ENCODE data around the gene NEK6. TPM values are rescaled to one million over a fixed set of nuclear protein-coding genes. Genes with fewer than 3 reads are reported as not detected.

Gene NEK6
- total RNA-seq, 2 donors from 2014 or later, result 24.0 to 43.6 TPM

DNA sequence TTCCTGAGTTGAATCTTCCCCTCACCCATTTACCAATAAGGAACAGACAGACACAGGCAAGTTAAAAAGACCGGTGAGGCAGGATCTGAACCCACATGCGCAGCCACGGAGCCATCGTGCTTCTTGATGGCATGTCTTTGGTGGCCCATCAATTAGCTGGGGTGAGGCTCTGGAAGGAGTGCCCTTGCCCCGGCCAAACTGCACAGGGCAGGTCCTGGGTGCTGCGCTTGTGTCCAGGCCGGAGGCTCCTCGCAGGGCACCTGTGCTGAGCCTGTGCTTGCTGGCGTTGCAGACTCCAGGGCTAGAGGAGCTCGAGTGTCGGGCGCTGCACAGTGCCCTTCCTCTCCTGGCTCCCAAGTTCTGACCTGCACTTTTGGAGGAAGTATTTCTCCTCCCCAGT, 91.1 kb downstream of the NEK6 start:
- Histone ChIP-seq H3K4me3 (no peak overlapping the region), H3K27me3 (replicated peaks; ENCODE audit: insufficient read depth) (no peaks in the 10 kb centered on the region), H3K4me1 (ENCODE audit: control insufficient read depth in 1 of 2, low read depth in 2 of 2) (no peaks in the 10 kb centered on the region), H3K27ac (no peak overlapping the region), H3K9me3 (no peaks in the 10 kb centered on the region), H3K36me3 (peaks cover 49% of the 10 kb centered on the region)
- TF ChIP-seq CTCF (IDR thresholded peaks at IDR 0.05), result no peak
- no peak for ATAC-seq (ENCODE audit: insufficient number of reproducible peaks, low FRiP score, low read depth)
- no peak for DNase-seq (ENCODE audit: low spot score)

- no peak for ATAC-seq (ENCODE audit: insufficient number of reproducible peaks, low FRiP score, low read depth)
- H3K4me3 ChIP-seq, result no peak overlapping the region
- no peak for DNase-seq (ENCODE audit: low spot score)
- H3K4me1 ChIP-seq (ENCODE audit: control insufficient read depth in 1 of 2, low read depth in 2 of 2), result no peaks in the 10 kb centered on the region
- no peaks in the 10 kb centered on the region for H3K9me3 ChIP-seq
- peaks cover 50% of the 10 kb centered on the region for H3K36me3 ChIP-seq
- H3K27ac ChIP-seq, result no peak overlapping the region
- no peaks in the 10 kb centered on the region for H3K27me3 ChIP-seq (replicated peaks; ENCODE audit: insufficient read depth)
- TF ChIP-seq CTCF (IDR thresholded peaks at IDR 0.05), result no peak
Measured at GRCh38 chr9:124349267-124349666, 91.5 kb downstream of the NEK6 start.

DNA sequence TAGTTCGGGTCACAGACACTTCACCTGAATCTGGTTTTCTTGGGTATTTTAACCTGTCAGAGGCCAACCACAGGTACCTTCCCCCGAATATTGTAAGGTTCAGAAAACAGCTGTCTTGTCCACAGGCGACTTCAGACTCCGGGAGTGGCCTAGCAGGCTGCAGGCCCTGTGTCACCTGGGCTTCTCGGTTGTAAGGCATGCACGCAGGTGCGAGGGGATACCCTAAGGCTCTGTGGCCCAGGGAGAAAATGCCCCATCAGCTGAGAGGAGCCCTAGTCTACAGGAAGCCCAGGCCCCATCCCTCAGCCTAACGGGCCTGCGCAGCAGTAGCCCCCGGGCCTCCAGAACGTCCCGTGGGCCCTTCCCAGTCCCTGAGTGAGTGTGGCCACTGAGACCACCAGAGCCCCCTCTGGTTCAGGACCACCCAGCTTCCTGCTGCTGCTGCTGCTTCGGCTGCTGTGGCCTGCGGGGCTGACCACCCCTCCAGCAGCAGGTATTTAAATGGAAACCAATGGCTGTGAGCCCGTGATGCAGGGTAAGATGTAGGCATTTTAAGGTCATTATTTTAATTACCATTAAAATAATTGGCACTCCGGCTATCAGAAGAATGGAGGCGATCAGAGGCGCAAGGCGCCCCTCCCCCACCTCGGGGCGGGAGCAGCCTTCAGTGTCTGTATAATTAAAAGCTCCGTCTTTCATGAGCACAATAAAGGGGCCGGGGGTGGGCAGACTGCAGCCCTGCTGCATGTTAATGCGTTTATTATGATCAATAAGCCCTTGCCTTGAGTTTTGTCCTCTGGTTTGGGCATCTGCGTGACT, 92.1 kb downstream of the NEK6 start:
- ATAC-seq (ENCODE audit: insufficient number of reproducible peaks, low FRiP score, low read depth), result no peak
- H3K27ac ChIP-seq, result no peak overlapping the region
- H3K4me3 ChIP-seq, result no peak overlapping the region
- no peaks in the 10 kb centered on the region for H3K27me3 ChIP-seq (replicated peaks; ENCODE audit: insufficient read depth)
- TF ChIP-seq CTCF (IDR thresholded peaks at IDR 0.05), result no peak
- H3K9me3 ChIP-seq, result no peaks in the 10 kb centered on the region
- no peak for DNase-seq (ENCODE audit: low spot score)
- H3K36me3 ChIP-seq, result peaks cover 50% of the 10 kb centered on the region
- no peaks in the 10 kb centered on the region for H3K4me1 ChIP-seq (ENCODE audit: control insufficient read depth in 1 of 2, low read depth in 2 of 2)

DNA sequence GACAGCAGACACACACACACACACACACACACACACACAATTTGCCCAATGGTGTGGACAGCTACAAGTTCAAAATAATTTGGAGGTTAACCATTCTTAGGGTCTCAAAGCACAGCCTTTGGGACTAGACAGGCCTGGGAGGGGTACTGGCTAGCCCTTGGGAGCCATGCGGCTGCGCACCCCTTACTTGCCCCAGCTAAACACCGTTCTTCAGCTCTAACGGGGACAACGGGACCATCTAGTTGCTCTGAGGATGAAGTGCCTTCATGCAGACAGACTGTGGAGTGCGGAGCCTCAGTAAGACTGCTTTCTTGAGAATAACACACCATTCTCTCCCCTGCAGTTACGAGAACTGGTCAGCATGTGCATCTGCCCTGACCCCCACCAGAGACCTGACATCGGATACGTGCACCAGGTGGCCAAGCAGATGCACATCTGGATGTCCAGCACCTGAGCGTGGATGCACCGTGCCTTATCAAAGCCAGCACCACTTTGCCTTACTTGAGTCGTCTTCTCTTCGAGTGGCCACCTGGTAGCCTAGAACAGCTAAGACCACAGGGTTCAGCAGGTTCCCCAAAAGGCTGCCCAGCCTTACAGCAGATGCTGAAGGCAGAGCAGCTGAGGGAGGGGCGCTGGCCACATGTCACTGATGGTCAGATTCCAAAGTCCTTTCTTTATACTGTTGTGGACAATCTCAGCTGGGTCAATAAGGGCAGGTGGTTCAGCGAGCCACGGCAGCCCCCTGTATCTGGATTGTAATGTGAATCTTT, 92.9 kb downstream of the NEK6 start:
- Histone ChIP-seq H3K9me3 (no peaks in the 10 kb centered on the region), H3K4me1 (ENCODE audit: control insufficient read depth in 1 of 2, low read depth in 2 of 2) (no peaks in the 10 kb centered on the region), H3K27ac (no peak overlapping the region), H3K27me3 (replicated peaks; ENCODE audit: insufficient read depth) (no peaks in the 10 kb centered on the region), H3K36me3 (peaks cover 52% of the 10 kb centered on the region), H3K4me3 (no peak overlapping the region)
- TF ChIP-seq CTCF (IDR thresholded peaks at IDR 0.05), result no peak
- no peak for ATAC-seq (ENCODE audit: insufficient number of reproducible peaks, low FRiP score, low read depth)
- DNase-seq (ENCODE audit: low spot score), result no peak

- no peaks in the 10 kb centered on the region for H3K4me1 ChIP-seq (ENCODE audit: control insufficient read depth in 1 of 2, low read depth in 2 of 2)
- H3K36me3 ChIP-seq, result peaks cover 44% of the 10 kb centered on the region
- no peak overlapping the region for H3K27ac ChIP-seq
- TF ChIP-seq CTCF (IDR thresholded peaks at IDR 0.05), result no peak
- DNase-seq (ENCODE audit: low spot score), result no peak
- no peaks in the 10 kb centered on the region for H3K9me3 ChIP-seq
- ATAC-seq (ENCODE audit: insufficient number of reproducible peaks, low FRiP score, low read depth), result no peak
- no peaks in the 10 kb centered on the region for H3K27me3 ChIP-seq (replicated peaks; ENCODE audit: insufficient read depth)
- no peak overlapping the region for H3K4me3 ChIP-seq
Measured at GRCh38 chr9:124351672-124352468, 94.1 kb downstream of the NEK6 start.

All from thoracic aorta (tissue), 2 donors.